Liver (tissue), 9 donors: Measurements from ENCODE around the gene PFDN4. TPM values are rescaled to one million over a fixed set of nuclear protein-coding genes. Genes with fewer than 3 reads are reported as not detected.

ENCODE experiments used
- DNase-seq: peaks from one replicate; pipeline ENCODE4 v3.0.0-alpha.2; 2017; ENCODE audit warnings: low spot score
- H3K27ac ChIP-seq, 2 donors: one replicate each; pipeline ENCODE4 v1.7.0; 2013; ENCODE audit warnings: inconsistent platforms in 2 of 2, low read length in 2 of 2, control low read depth in 1 of 2, low read depth in 1 of 2, mild to moderate bottlenecking in 1 of 2
- H3K27me3 ChIP-seq, 4 donors: one replicate each; pipeline versions ENCODE4 v1.6.1 to v1.7.0; 2013; ENCODE audit warnings: low read length in 3 of 4, inconsistent platforms in 1 of 4, mild to moderate bottlenecking in 1 of 4, moderate library complexity in 1 of 4; ENCODE audit not compliant: control insufficient read depth in 4 of 4, insufficient read depth in 4 of 4
- H3K36me3 ChIP-seq, 4 donors: one replicate each; pipeline versions ENCODE4 v1.6.1 to v1.7.0; 2013; ENCODE audit warnings: low read length in 3 of 4, mild to moderate bottlenecking in 3 of 4, low read depth in 1 of 4, moderate library complexity in 1 of 4; ENCODE audit not compliant: control insufficient read depth in 4 of 4, insufficient read depth in 3 of 4
- H3K4me1 ChIP-seq, 4 donors: one replicate each; pipeline versions ENCODE4 v1.6.1 to v1.7.0; 2013; ENCODE audit warnings: low read length in 3 of 4, mild to moderate bottlenecking in 3 of 4, moderate library complexity in 1 of 4; ENCODE audit not compliant: control insufficient read depth in 4 of 4, insufficient read depth in 4 of 4
- H3K4me3 ChIP-seq, 3 donors: one replicate each; pipeline versions ENCODE4 v1.6.1 to v1.7.0; 2013; ENCODE audit warnings: low read length in 3 of 3, control low read depth in 1 of 3, low read depth in 1 of 3, mild to moderate bottlenecking in 1 of 3
- H3K9ac ChIP-seq, 2 donors: one replicate each; pipeline ENCODE4 v1.7.0; 2013; ENCODE audit warnings: low read length in 2 of 2, mild to moderate bottlenecking in 2 of 2, moderate library complexity in 2 of 2, control low read depth in 1 of 2, low read depth in 1 of 2
- H3K9me3 ChIP-seq, 4 donors: one replicate each; pipeline versions ENCODE4 v1.6.1 to v1.7.0; 2013; ENCODE audit warnings: low read length in 3 of 4; ENCODE audit not compliant: control insufficient read depth in 4 of 4
- EGR1 ChIP-seq, 2 donors: IDR thresholded peaks; 2 replicates each; pipeline ENCODE4 v1.6.1; 2016 to 2018; ENCODE audit warnings: antibody characterized with exemption in 2 of 2, low read depth in 2 of 2
- FOXA1 ChIP-seq: IDR thresholded peaks from 2 replicates; pipeline ENCODE4 v1.6.1; 2016; ENCODE audit warnings: antibody characterized with exemption
- FOXA2 ChIP-seq: IDR thresholded peaks from 2 replicates; pipeline ENCODE4 v1.6.1; 2016; ENCODE audit warnings: antibody characterized with exemption
- GABPA ChIP-seq, 2 donors: IDR thresholded peaks in 1 of 2; conservative IDR thresholded peaks in 1 of 2; 2 replicates each; pipeline ENCODE4 v1.6.1; 2016; ENCODE audit warnings: antibody characterized with exemption in 2 of 2, mild to moderate bottlenecking in 1 of 2, moderate library complexity in 1 of 2
- HNF4A ChIP-seq, 2 donors: conservative IDR thresholded peaks; 2 replicates each; pipeline ENCODE4 v1.6.1; 2016; ENCODE audit warnings: antibody characterized with exemption in 2 of 2, mild to moderate bottlenecking in 2 of 2
- NR2F2 ChIP-seq: IDR thresholded peaks from 2 replicates; pipeline ENCODE4 v1.6.1; 2016; ENCODE audit warnings: antibody characterized with exemption
- RAD21 ChIP-seq, 2 donors: IDR thresholded peaks; 2 replicates each; pipeline ENCODE4 v1.6.1; 2016; ENCODE audit warnings: antibody characterized with exemption in 2 of 2, mild to moderate bottlenecking in 2 of 2
- RXRA ChIP-seq, 2 donors: IDR thresholded peaks; 2 replicates each; pipeline ENCODE4 v1.6.1; 2017 to 2018; ENCODE audit warnings: antibody characterized with exemption in 2 of 2, mild to moderate bottlenecking in 1 of 2
- SP1 ChIP-seq: IDR thresholded peaks from 2 replicates; pipeline ENCODE4 v1.6.1; 2018; ENCODE audit warnings: antibody characterized with exemption, mild to moderate bottlenecking
- WGBS: extraction: QIAGEN DNeasy Blood & Tissue Kit; methylation state at CpG from one replicate; pipeline ENCODE4 v1.1.7; 2013; 5-methylcytosine and 5-hydroxymethylcytosine counted together
- polyA plus RNA-seq, 2 donors: library from polyadenylated mRNA; stranded (reverse) in 1 of 2; unstranded in 1 of 2; fragments of 200-250 nt in 1 of 2; fragments of >200 nt in 1 of 2; fragmentation: Nextera tagmentation in 1 of 2; extraction: Ambion mirVana in 1 of 2; gene quantifications; one replicate each; pipeline versions ENCODE4 v1.2.1 to v1.2.3, GENCODE V29; 2013 to 2015
- total RNA-seq, 2 donors: library from RNA; depleted of rRNA; stranded (reverse); fragments of >200 nt; gene quantifications; one replicate each; pipeline ENCODE4 v1.2.3, GENCODE V29; 2014
- TF ChIP-seq, protein P1 (sequence below): IDR thresholded peaks from 2 replicates; pipeline ENCODE4 v1.6.1; 2016; ENCODE audit warnings: antibody characterized with exemption
- TF ChIP-seq, protein P2 (sequence below): fragments of 150-350 bp; IDR thresholded peaks from 2 replicates; pipeline ENCODE4 v1.5.1; 2017; ENCODE audit warnings: improper control_type of control experiment, low read depth, low read length; ENCODE audit not compliant: missing input control
- TF ChIP-seq, protein P3 (sequence below): IDR thresholded peaks from 2 replicates; pipeline ENCODE4 v1.6.1; 2016; ENCODE audit warnings: antibody characterized with exemption, mild to moderate bottlenecking
- donor health status: healthy.
- donor health status: healthy.
- donor health status: healthy.
- donor health status: healthy.
- donor health status: healthy.

Gene PFDN4
- total and polyA plus RNA-seq, 4 donors: 12.9 to 17.3 (median 13.5) TPM

DNA sequence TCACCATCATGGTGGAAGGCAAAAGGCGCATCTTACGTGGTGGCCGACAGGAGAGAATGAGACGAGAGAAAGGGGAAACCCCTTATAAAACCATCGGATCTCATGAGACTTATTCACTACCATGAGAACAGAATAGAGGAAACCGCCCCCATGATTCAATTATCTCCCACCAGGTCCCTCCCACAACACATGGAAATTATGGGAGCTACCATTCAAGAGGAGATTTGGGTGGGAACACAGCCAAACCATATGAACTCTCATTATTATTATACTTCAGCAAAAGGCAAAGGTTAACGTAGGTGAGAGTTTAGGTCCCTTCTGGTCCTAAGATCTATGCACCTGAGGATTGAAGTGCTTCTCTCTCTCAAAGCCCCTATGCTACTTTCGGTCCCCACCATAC lies 2.4 kb upstream of the PFDN4 start:
- TF ChIP-seq FOXA1 (no peak), SP1 (no peak), FOXA2 (no peak)
- TF ChIP-seq, protein P1, sequence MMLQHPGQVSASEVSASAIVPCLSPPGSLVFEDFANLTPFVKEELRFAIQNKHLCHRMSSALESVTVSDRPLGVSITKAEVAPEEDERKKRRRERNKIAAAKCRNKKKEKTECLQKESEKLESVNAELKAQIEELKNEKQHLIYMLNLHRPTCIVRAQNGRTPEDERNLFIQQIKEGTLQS: no peak
- TF ChIP-seq, protein P2, sequence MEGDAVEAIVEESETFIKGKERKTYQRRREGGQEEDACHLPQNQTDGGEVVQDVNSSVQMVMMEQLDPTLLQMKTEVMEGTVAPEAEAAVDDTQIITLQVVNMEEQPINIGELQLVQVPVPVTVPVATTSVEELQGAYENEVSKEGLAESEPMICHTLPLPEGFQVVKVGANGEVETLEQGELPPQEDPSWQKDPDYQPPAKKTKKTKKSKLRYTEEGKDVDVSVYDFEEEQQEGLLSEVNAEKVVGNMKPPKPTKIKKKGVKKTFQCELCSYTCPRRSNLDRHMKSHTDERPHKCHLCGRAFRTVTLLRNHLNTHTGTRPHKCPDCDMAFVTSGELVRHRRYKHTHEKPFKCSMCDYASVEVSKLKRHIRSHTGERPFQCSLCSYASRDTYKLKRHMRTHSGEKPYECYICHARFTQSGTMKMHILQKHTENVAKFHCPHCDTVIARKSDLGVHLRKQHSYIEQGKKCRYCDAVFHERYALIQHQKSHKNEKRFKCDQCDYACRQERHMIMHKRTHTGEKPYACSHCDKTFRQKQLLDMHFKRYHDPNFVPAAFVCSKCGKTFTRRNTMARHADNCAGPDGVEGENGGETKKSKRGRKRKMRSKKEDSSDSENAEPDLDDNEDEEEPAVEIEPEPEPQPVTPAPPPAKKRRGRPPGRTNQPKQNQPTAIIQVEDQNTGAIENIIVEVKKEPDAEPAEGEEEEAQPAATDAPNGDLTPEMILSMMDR: no peak
- Histone ChIP-seq H3K9me3 (no peaks in the 10 kb centered on the region), H3K9ac (no peak overlapping the region), H3K27ac (no peak overlapping the region), H3K4me3 (no peak overlapping the region), H3K4me1 (peaks cover 3 to 16% (median 9%) of the 10 kb centered on the region in 4 donors), H3K36me3 (no peaks in the 10 kb centered on the region), H3K27me3 (no peaks in the 10 kb centered on the region)
- 87% methylated on average over 8 of the region's 8 CpGs for WGBS
- DNase-seq: no peak

DNA sequence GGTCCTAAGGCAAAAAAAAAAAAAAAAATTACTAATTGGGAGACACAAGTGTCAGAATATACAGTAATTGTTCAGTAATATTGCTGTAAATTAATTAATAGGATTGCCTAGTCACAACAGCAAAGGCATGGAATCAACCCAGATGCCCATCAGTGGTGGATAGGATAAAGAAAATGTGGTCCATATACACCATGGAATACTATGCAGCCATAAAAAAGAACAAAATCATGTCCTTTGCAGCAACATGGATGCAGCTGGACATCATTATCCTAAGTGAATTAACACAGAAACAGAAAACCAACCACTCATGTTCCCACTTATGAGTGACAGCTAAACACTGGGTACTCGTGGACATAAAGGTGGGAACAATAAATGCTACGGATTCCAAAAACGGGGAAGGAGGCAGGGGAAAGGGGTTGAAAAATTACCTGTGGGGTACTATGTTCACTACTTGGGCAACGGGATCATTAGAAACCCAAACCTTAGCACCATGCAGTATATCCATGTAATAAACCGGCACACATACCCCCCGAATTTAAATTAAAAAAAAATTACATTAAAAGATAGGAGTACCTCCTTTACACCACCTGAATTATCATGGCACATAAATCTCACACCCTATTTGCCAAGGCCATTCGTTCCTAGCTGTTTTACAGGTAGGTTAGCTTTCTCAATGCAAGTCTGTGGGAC lies 689 bp upstream of the PFDN4 start:
- H3K9me3 ChIP-seq: no peaks in the 10 kb centered on the region
- H3K9ac ChIP-seq: peak overlapping the region in 1 of 2 donors; percentile 93
- no peak overlapping the region for H3K27ac ChIP-seq
- H3K36me3 ChIP-seq: no peaks in the 10 kb centered on the region
- whole genome bisulfite sequencing: 61% methylated on average over 7 of the region's 7 CpGs
- TF ChIP-seq SP1 (no peak), GABPA (IDR thresholded peaks at IDR 0.05 in 1 of 2, conservative IDR thresholded peaks at IDR 0.05 in 1 of 2) (no peak), FOXA2 (no peak), NR2F2 (no peak), RXRA (IDR thresholded peaks at IDR 0.05) (no peak), FOXA1 (no peak), RAD21 (IDR thresholded peaks at IDR 0.05) (no peak), EGR1 (IDR thresholded peaks at IDR 0.05; ENCODE audit: low read depth in 2 of 2) (no peak), HNF4A (conservative IDR thresholded peaks at IDR 0.05) (no peak)
- TF ChIP-seq, protein P3, sequence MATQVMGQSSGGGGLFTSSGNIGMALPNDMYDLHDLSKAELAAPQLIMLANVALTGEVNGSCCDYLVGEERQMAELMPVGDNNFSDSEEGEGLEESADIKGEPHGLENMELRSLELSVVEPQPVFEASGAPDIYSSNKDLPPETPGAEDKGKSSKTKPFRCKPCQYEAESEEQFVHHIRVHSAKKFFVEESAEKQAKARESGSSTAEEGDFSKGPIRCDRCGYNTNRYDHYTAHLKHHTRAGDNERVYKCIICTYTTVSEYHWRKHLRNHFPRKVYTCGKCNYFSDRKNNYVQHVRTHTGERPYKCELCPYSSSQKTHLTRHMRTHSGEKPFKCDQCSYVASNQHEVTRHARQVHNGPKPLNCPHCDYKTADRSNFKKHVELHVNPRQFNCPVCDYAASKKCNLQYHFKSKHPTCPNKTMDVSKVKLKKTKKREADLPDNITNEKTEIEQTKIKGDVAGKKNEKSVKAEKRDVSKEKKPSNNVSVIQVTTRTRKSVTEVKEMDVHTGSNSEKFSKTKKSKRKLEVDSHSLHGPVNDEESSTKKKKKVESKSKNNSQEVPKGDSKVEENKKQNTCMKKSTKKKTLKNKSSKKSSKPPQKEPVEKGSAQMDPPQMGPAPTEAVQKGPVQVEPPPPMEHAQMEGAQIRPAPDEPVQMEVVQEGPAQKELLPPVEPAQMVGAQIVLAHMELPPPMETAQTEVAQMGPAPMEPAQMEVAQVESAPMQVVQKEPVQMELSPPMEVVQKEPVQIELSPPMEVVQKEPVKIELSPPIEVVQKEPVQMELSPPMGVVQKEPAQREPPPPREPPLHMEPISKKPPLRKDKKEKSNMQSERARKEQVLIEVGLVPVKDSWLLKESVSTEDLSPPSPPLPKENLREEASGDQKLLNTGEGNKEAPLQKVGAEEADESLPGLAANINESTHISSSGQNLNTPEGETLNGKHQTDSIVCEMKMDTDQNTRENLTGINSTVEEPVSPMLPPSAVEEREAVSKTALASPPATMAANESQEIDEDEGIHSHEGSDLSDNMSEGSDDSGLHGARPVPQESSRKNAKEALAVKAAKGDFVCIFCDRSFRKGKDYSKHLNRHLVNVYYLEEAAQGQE: no peak
- TF ChIP-seq, protein P2: no peak
- TF ChIP-seq, protein P1: no peak
- H3K4me1 ChIP-seq: peaks cover 3 to 16% (median 9%) of the 10 kb centered on the region in 4 donors
- H3K27me3 ChIP-seq: no peaks in the 10 kb centered on the region
- peak overlapping the region in 1 of 3 donors; percentile 95 for H3K4me3 ChIP-seq
- DNase-seq: no peak
